ENCODE results near the gene GLYAT. TPM values are rescaled to one million over a fixed set of nuclear protein-coding genes. Genes with fewer than 3 reads are reported as not detected.
"Not testable (repeated sequence)": the region's sequence is repeated elsewhere in the genome, so short reads cannot be mapped to it uniquely, and the experiment has no call there.

GLYAT gene
- total RNA-seq, 1 donor from 2014 or later = 0.22 TPM

- DNase-seq (ENCODE audit: low spot score) = no peak
- intact Hi-C loops (cut with DNase I) = no loop called here
Observed at GRCh38 chr11:58745705-58746364, 14.1 kb upstream of the GLYAT start.

GRCh38 chr11:58744988-58745704 lies 13.4 kb upstream of the GLYAT start:
- intact Hi-C loops (cut with DNase I) = no loop called here

GRCh38 chr11:58742981-58743880 lies 11.5 kb upstream of the GLYAT start:
- intact Hi-C loops (cut with DNase I) = no loop called here
- DNase-seq (ENCODE audit: low spot score) = no peak

More at GRCh38 chr11:58744988-58745704, 13.4 kb upstream of the GLYAT start:
- no peak for DNase-seq (ENCODE audit: low spot score)

- no peak for DNase-seq (ENCODE audit: low spot score)
- intact Hi-C loops (cut with DNase I) = no loop called here
Observed at GRCh38 chr11:58742140-58742539, 10.4 kb upstream of the GLYAT start.

- no peak for DNase-seq (ENCODE audit: low spot score)
- intact Hi-C loops (cut with DNase I) = no loop called here
Observed at GRCh38 chr11:58741127-58741526, 9.4 kb upstream of the GLYAT start.

- intact Hi-C loops (cut with DNase I) = no loop called here
- no peak for DNase-seq (ENCODE audit: low spot score)
Observed at GRCh38 chr11:58740447-58740846, 8.7 kb upstream of the GLYAT start.

GRCh38 chr11:58739725-58740430 lies 8.1 kb upstream of the GLYAT start:
- DNase-seq (ENCODE audit: low spot score) = no peak
- intact Hi-C loops (cut with DNase I) = no loop called here

GRCh38 chr11:58734681-58735490 lies 3.1 kb upstream of the GLYAT start:
- intact Hi-C loops (cut with DNase I) = no loop called here
- no peak for DNase-seq (ENCODE audit: low spot score)

- intact Hi-C loops (cut with DNase I) = no loop called here
Observed at GRCh38 chr11:58730507-58731089, 1.1 kb downstream of the GLYAT start.

GRCh38 chr11:58727415-58727797 lies 4.3 kb downstream of the GLYAT start:
- no peak for DNase-seq (ENCODE audit: low spot score)
- intact Hi-C loops (cut with DNase I) = no loop called here

More at GRCh38 chr11:58730507-58731089, 1.1 kb downstream of the GLYAT start:
- DNase-seq (ENCODE audit: low spot score) = no peak

- intact Hi-C loops (cut with DNase I) = no loop called here
- no peak for DNase-seq (ENCODE audit: low spot score)
Observed at GRCh38 chr11:58726737-58727414, 4.9 kb downstream of the GLYAT start.

- intact Hi-C loops (cut with DNase I) = no loop called here
- DNase-seq (ENCODE audit: low spot score) = no peak
Observed at GRCh38 chr11:58719406-58720117, 12.2 kb downstream of the GLYAT start.

GRCh38 chr11:58712531-58712930 lies 19.2 kb downstream of the GLYAT start:
- intact Hi-C loops (cut with DNase I) = no loop called here
- no peak for DNase-seq (ENCODE audit: low spot score)

GRCh38 chr11:58711832-58712231 lies 19.9 kb downstream of the GLYAT start:
- intact Hi-C loops (cut with DNase I) = no loop called here
- DNase-seq (ENCODE audit: low spot score) = no peak

- intact Hi-C loops (cut with DNase I) = no loop called here
- DNase-seq (ENCODE audit: low spot score) = no peak
Observed at GRCh38 chr11:58707767-58708166, 24.0 kb downstream of the GLYAT start.

- DNase-seq (ENCODE audit: low spot score); intact Hi-C loops (cut with DNase I): not testable (repeated sequence)
Observed at GRCh38 chr11:58696825-58697224, 34.9 kb downstream of the GLYAT start.

GRCh38 chr11:58693026-58693425 lies 38.7 kb downstream of the GLYAT start:
- intact Hi-C loops (cut with DNase I) = no loop called here
- DNase-seq (ENCODE audit: low spot score) = no peak
